Uterus (tissue), 2 donors: Measurements from ENCODE around the gene COX5A.

Source experiments
- POLR2A ChIP-seq, 2 donors: fragments of 450-650 bp; IDR thresholded peaks; one replicate each; pipeline ENCODE4 v1.6.1; 2016; ENCODE audit warnings: antibody characterized with exemption in 2 of 2, mild to moderate bottlenecking in 1 of 2, moderate library complexity in 1 of 2
- TF ChIP-seq, protein P1 (sequence below), 4 experiments: fragments of 200-600 bp in 2 of 4; fragments of 450-650 bp in 2 of 4; sonication (generic) in 2 of 4; IDR thresholded peaks; one replicate each; pipeline ENCODE4 v1.5.1; 2016 to 2019; ENCODE audit warnings: antibody characterized with exemption in 4 of 4, mild to moderate bottlenecking in 2 of 4, moderate library complexity in 1 of 4

DNA sequence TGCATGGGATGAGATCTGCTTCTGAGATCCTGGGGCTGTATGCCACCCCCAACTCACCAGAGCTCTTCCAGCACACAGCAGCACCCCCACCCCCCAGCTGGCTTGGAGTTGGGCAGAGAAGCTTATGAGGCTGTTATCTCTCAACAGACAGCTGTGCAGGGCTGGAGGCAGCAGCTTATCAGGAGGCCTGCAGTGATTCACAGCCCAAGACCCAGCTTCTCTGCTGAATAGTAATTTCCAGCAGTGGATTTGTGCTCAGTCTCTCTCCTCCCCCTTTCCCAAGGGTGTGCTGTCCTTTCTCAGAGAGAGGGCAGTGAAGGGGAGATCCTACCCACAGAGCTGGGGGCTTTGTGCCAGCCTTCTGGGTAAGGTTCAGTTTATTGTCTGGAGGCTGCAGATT, 16.6 kb upstream of the COX5A start:
- no peak for TF ChIP-seq POLR2A (IDR thresholded peaks at IDR 0.05)
- TF ChIP-seq, protein P1, sequence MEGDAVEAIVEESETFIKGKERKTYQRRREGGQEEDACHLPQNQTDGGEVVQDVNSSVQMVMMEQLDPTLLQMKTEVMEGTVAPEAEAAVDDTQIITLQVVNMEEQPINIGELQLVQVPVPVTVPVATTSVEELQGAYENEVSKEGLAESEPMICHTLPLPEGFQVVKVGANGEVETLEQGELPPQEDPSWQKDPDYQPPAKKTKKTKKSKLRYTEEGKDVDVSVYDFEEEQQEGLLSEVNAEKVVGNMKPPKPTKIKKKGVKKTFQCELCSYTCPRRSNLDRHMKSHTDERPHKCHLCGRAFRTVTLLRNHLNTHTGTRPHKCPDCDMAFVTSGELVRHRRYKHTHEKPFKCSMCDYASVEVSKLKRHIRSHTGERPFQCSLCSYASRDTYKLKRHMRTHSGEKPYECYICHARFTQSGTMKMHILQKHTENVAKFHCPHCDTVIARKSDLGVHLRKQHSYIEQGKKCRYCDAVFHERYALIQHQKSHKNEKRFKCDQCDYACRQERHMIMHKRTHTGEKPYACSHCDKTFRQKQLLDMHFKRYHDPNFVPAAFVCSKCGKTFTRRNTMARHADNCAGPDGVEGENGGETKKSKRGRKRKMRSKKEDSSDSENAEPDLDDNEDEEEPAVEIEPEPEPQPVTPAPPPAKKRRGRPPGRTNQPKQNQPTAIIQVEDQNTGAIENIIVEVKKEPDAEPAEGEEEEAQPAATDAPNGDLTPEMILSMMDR (IDR thresholded peaks at IDR 0.05), result no peak
